OCI-LY7 (cell line): ENCODE data around the gene WIPF2.

Experiments used
- EZH2phosphoT487 ChIP-seq: fragments of 200-600 bp; sonication (generic); IDR thresholded peaks from 2 replicates; pipeline ENCODE4 v1.6.1; 2018; ENCODE audit warnings: low read depth, borderline replicate concordance, mild to moderate bottlenecking, mixed run types, antibody characterized with exemption, low read length, moderate library complexity, mixed read lengths
- TF ChIP-seq, protein P1 (sequence below): fragments of 200-600 bp; sonication (generic); conservative IDR thresholded peaks from 2 replicates; pipeline ENCODE4 v1.5.1; 2014; ENCODE audit warnings: mild to moderate bottlenecking, antibody characterized with exemption, low read length, moderate library complexity, mixed read lengths

DNA sequence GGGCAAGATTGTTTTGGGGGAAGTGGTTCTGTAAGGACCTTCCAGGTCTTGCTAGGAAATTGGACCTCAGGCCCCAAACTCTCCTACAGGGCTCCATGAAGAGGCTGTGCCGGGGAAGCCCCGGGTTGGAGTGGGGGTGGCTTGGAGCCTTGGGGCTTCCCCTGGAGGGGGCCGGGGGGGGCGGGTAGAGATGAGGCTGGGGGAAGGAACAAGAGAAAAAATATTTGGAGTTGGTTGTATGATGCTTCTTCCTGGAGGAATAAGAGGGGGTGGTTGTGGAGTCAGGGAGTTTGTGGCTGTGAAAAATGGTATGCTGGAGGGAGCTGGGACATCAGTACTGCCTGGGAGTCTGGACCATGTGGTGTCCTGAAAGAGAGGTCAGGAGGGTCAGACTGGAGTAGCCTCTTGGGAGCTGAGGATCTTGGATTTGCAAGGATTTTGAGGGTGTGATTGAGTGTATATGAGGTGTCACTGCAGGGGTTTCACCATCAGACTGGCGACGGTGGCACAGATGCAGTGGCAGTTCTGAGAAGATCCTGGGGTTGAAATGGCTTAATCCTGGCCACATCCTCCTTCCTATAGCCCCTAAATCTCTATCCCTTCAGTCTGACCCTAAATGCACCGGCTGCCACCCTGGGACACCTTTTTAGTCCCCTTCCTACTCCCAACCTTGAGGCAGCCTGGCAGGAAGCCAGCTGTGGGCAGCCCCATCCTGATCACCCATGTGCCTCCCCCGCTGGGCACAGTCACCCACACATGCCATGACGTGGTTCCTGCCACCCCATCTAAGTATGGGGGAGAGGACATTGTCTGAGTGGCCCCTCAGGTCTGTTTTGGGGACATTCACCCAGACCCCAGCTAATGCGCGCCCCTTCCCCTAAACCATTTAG, 100.8 kb downstream of the WIPF2 start:
- TF ChIP-seq, protein P1, sequence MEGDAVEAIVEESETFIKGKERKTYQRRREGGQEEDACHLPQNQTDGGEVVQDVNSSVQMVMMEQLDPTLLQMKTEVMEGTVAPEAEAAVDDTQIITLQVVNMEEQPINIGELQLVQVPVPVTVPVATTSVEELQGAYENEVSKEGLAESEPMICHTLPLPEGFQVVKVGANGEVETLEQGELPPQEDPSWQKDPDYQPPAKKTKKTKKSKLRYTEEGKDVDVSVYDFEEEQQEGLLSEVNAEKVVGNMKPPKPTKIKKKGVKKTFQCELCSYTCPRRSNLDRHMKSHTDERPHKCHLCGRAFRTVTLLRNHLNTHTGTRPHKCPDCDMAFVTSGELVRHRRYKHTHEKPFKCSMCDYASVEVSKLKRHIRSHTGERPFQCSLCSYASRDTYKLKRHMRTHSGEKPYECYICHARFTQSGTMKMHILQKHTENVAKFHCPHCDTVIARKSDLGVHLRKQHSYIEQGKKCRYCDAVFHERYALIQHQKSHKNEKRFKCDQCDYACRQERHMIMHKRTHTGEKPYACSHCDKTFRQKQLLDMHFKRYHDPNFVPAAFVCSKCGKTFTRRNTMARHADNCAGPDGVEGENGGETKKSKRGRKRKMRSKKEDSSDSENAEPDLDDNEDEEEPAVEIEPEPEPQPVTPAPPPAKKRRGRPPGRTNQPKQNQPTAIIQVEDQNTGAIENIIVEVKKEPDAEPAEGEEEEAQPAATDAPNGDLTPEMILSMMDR, result no peak
- no peak for TF ChIP-seq EZH2phosphoT487
